ENCODE results near the gene EDEM3. TPM values are rescaled to one million over a fixed set of nuclear protein-coding genes. Genes with fewer than 3 reads are reported as not detected.

EDEM3 gene
- total RNA-seq, 4 donors from 2014 or later, result 26.4 to 43.8 (median 35.8) TPM

- no peaks in the 10 kb centered on the region for H3K36me3 ChIP-seq
- no peak overlapping the region for H3K4me3 ChIP-seq
- H3K9me3 ChIP-seq, result no peaks in the 10 kb centered on the region
- TF ChIP-seq, protein P1, sequence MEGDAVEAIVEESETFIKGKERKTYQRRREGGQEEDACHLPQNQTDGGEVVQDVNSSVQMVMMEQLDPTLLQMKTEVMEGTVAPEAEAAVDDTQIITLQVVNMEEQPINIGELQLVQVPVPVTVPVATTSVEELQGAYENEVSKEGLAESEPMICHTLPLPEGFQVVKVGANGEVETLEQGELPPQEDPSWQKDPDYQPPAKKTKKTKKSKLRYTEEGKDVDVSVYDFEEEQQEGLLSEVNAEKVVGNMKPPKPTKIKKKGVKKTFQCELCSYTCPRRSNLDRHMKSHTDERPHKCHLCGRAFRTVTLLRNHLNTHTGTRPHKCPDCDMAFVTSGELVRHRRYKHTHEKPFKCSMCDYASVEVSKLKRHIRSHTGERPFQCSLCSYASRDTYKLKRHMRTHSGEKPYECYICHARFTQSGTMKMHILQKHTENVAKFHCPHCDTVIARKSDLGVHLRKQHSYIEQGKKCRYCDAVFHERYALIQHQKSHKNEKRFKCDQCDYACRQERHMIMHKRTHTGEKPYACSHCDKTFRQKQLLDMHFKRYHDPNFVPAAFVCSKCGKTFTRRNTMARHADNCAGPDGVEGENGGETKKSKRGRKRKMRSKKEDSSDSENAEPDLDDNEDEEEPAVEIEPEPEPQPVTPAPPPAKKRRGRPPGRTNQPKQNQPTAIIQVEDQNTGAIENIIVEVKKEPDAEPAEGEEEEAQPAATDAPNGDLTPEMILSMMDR (IDR thresholded peaks at IDR 0.05), result no peak
- TF ChIP-seq POLR2A (IDR thresholded peaks at IDR 0.05), result no peak
- no peaks in the 10 kb centered on the region for H3K27me3 ChIP-seq
- H3K4me1 ChIP-seq, result no peaks in the 10 kb centered on the region
- H3K27ac ChIP-seq, result no peak overlapping the region
- DNase-seq, result no peak
Measured at GRCh38 chr1:184658055-184658454, 96.6 kb downstream of the EDEM3 start.

- H3K4me1 ChIP-seq, result no peaks in the 10 kb centered on the region
- no peaks in the 10 kb centered on the region for H3K36me3 ChIP-seq
- TF ChIP-seq POLR2A (IDR thresholded peaks at IDR 0.05), result no peak
- TF ChIP-seq, protein P1 (IDR thresholded peaks at IDR 0.05), result no peak
- H3K4me3 ChIP-seq, result no peak overlapping the region
- H3K27ac ChIP-seq, result no peak overlapping the region
- no peaks in the 10 kb centered on the region for H3K9me3 ChIP-seq
- DNase-seq, result no peak
- no peaks in the 10 kb centered on the region for H3K27me3 ChIP-seq
Measured at GRCh38 chr1:184656221-184656620, 98.4 kb downstream of the EDEM3 start.

DNA sequence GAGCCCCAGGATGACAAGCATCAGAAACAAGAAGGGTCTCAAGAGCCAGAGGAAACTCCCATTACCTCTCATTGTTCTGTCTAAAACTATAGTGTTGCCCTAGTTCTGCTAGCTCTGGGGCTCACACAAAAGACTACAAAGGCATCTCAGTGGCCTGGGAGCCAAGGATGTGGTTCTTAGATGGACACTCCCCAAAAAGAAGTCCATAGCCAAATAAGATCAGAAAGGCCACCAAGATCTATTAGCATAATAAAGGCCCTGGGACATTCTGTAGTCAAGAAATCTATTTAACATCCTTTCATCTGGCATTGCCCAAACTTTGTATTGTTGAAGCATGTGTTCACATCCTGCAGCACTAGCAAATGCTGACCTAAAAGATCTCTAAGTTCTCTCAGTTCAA, 99.5 kb downstream of the EDEM3 start:
- no peak for DNase-seq
- no peak for TF ChIP-seq POLR2A (IDR thresholded peaks at IDR 0.05)
- TF ChIP-seq, protein P1 (IDR thresholded peaks at IDR 0.05), result no peak
- H3K4me3 ChIP-seq, result no peak overlapping the region

DNA sequence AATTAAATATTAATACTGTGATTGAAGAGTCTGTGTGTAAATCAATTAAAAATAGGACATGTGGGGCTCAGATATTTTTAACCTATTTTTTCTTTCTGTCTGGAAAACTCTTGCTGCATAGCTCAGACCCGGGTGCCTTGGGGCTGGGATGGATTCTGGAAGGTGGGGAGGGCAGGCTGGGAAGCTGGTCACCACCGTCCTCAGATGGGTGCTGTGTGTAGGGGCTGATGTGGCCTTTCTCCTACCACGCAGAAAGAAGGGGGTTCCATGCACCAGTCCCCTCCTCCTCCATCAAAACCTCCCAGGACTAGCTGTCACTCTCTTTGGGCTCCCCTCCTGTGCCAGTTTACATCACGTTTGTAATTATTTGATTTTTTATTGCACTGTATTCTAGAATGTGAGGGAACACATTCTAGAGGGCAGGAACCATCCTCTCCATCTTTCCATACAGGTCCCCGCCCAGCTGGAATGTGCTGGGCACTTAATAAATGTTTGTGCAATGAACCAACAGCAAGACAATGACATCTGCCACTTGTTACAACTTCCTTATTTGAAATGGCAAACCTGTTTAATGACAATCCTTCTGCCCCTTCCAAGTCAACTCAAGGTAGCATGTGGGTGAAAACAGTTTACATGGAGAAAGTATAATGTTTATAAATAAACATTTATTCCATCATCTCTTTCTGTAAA, 104.3 kb downstream of the EDEM3 start:
- Histone ChIP-seq H3K9me3 (no peaks in the 10 kb centered on the region), H3K27me3 (no peaks in the 10 kb centered on the region), H3K36me3 (no peaks in the 10 kb centered on the region), H3K27ac (no peak overlapping the region), H3K4me3 (no peak overlapping the region), H3K4me1 (no peaks in the 10 kb centered on the region)
- no peak for DNase-seq
- TF ChIP-seq POLR2A (IDR thresholded peaks at IDR 0.05), result no peak
- TF ChIP-seq, protein P1 (IDR thresholded peaks at IDR 0.05), result no peak

More for the DNA sequence above, 99.5 kb downstream of the EDEM3 start:
- no peaks in the 10 kb centered on the region for H3K4me1 ChIP-seq
- H3K9me3 ChIP-seq, result no peaks in the 10 kb centered on the region
- H3K27me3 ChIP-seq, result no peaks in the 10 kb centered on the region
- no peaks in the 10 kb centered on the region for H3K36me3 ChIP-seq
- H3K27ac ChIP-seq, result no peak overlapping the region

GRCh38 chr1:184649451-184649888, 105.2 kb downstream of the EDEM3 start:
- Histone ChIP-seq H3K27ac (peak overlapping the region in 2 of 4 donors; percentile 1 to 35), H3K36me3 (no peaks in the 10 kb centered on the region), H3K27me3 (no peaks in the 10 kb centered on the region), H3K9me3 (no peaks in the 10 kb centered on the region), H3K4me1 (no peaks in the 10 kb centered on the region), H3K4me3 (no peak overlapping the region)
- TF ChIP-seq, protein P1 (IDR thresholded peaks at IDR 0.05), result no peak
- DNase-seq, result no peak
